Measurements from ENCODE around the gene MOGAT3.

The MOGAT3 gene

GRCh38 chr7:101168412-101169049, 32.3 kb downstream of the MOGAT3 start:
- no peak for DNase-seq
- peaks cover 60 to 96% of the 10 kb centered on the region in 2 donors for H3K4me1 Mint-ChIP-seq
- no peak for ATAC-seq (replicated peaks)
- H3K9me3 Mint-ChIP-seq: peaks cover 2 to 3% of the 10 kb centered on the region in 2 donors
- peak overlapping the region; percentile 47 for H3K27ac Mint-ChIP-seq
- peaks cover 81 to 97% of the 10 kb centered on the region in 2 donors for H3K27me3 Mint-ChIP-seq
- H3K4me3 Mint-ChIP-seq: peak overlapping the region in 1 of 2 donors; percentile 52
- H3K36me3 Mint-ChIP-seq: peaks cover 4 to 12% of the 10 kb centered on the region in 2 donors

GRCh38 chr7:101167645-101168411, 33.0 kb downstream of the MOGAT3 start:
- Mint-ChIP-seq H3K4me3 (peak overlapping the region in 1 of 2 donors; percentile 20), H3K4me1 (peaks cover 56 to 92% of the 10 kb centered on the region in 2 donors), H3K36me3 (peaks cover 4 to 12% of the 10 kb centered on the region in 2 donors), H3K27me3 (peaks cover 74 to 90% of the 10 kb centered on the region in 2 donors), H3K9me3 (peaks cover 2 to 3% of the 10 kb centered on the region in 2 donors), H3K27ac (no peak overlapping the region)
- ATAC-seq (replicated peaks) (no peak), DNase-seq (no peak)

- Mint-ChIP-seq H3K27me3 (peaks cover 72 to 82% of the 10 kb centered on the region in 2 donors), H3K4me3 (peak overlapping the region in 1 of 2 donors; percentile 14)
- no peak for DNase-seq
Observed at GRCh38 chr7:101166909-101167644, 33.8 kb downstream of the MOGAT3 start.

GRCh38 chr7:101166648-101166908, 34.3 kb downstream of the MOGAT3 start:
- H3K4me3 Mint-ChIP-seq: peak overlapping the region; percentile 84 to 94
- H3K27me3 Mint-ChIP-seq: peaks cover 67 to 77% of the 10 kb centered on the region in 2 donors
- H3K36me3 Mint-ChIP-seq: peaks cover 3 to 10% of the 10 kb centered on the region in 2 donors
- peaks cover 2 to 3% of the 10 kb centered on the region in 2 donors for H3K9me3 Mint-ChIP-seq
- ATAC-seq (replicated peaks) (no peak), DNase-seq (no peak)
- H3K27ac Mint-ChIP-seq: no peak overlapping the region
- peaks cover 53 to 89% of the 10 kb centered on the region in 2 donors for H3K4me1 Mint-ChIP-seq

More at GRCh38 chr7:101166909-101167644, 33.8 kb downstream of the MOGAT3 start:
- peaks cover 56 to 93% of the 10 kb centered on the region in 2 donors for H3K4me1 Mint-ChIP-seq
- H3K9me3 Mint-ChIP-seq: peaks cover 2 to 3% of the 10 kb centered on the region in 2 donors
- peaks cover 4 to 12% of the 10 kb centered on the region in 2 donors for H3K36me3 Mint-ChIP-seq
- ATAC-seq (replicated peaks): no peak
- H3K27ac Mint-ChIP-seq: no peak overlapping the region

GRCh38 chr7:101165958-101166647, 34.7 kb downstream of the MOGAT3 start:
- Mint-ChIP-seq H3K27ac (peak overlapping the region; percentile 98), H3K9me3 (peaks cover 2 to 3% of the 10 kb centered on the region in 2 donors), H3K27me3 (peaks cover 62 to 72% of the 10 kb centered on the region in 2 donors), H3K4me1 (peaks cover 48 to 84% of the 10 kb centered on the region in 2 donors), H3K36me3 (peaks cover 4 to 10% of the 10 kb centered on the region in 2 donors), H3K4me3 (peak overlapping the region; percentile 84 to 94)
- no peak for DNase-seq
- ATAC-seq (replicated peaks): no peak

GRCh38 chr7:101165075-101165957, 35.5 kb downstream of the MOGAT3 start, which contains the start of gene VGF:
Gene VGF, minus strand, starts transcription at chr7:101165569. Its CDS starts 726 bp downstream, at chr7:101164843.
- DNase-seq (peak; percentile 83), ATAC-seq (replicated peaks) (peak; percentile 82 to 84)
- H3K27ac Mint-ChIP-seq: peak within 1 kb of the TSS; percentile 98
- peaks cover 55 to 64% of the 10 kb centered on the region in 2 donors for H3K27me3 Mint-ChIP-seq
- H3K36me3 Mint-ChIP-seq: peaks cover 6 to 11% of the 10 kb centered on the region in 2 donors
- peaks cover 43 to 76% of the 10 kb centered on the region in 2 donors for H3K4me1 Mint-ChIP-seq
- H3K9me3 Mint-ChIP-seq: peaks cover 2 to 3% of the 10 kb centered on the region in 2 donors
- H3K4me3 Mint-ChIP-seq: peak within 1 kb of the TSS; percentile 84 to 94

- H3K4me1 Mint-ChIP-seq: peaks cover 34 to 66% of the 10 kb centered on the region in 2 donors
- H3K36me3 Mint-ChIP-seq: peaks cover 16 to 22% of the 10 kb centered on the region in 2 donors
- peaks cover 2 to 3% of the 10 kb centered on the region in 2 donors for H3K9me3 Mint-ChIP-seq
- peaks cover 44 to 54% of the 10 kb centered on the region in 2 donors for H3K27me3 Mint-ChIP-seq
- ATAC-seq (replicated peaks) (no peak), DNase-seq (no peak)
- peak overlapping the region; percentile 86 for H3K27ac Mint-ChIP-seq
- peak overlapping the region; percentile 48 to 84 for H3K4me3 Mint-ChIP-seq
Observed at GRCh38 chr7:101164071-101164840, 36.6 kb downstream of the MOGAT3 start.

- no peak for DNase-seq
- Mint-ChIP-seq H3K36me3 (peaks cover 19 to 30% of the 10 kb centered on the region in 2 donors), H3K4me1 (peaks cover 29 to 60% of the 10 kb centered on the region in 2 donors), H3K27ac (no peak overlapping the region), H3K27me3 (peaks cover 36 to 46% of the 10 kb centered on the region in 2 donors), H3K4me3 (peak overlapping the region; percentile 78 to 84), H3K9me3 (peaks cover 2 to 3% of the 10 kb centered on the region in 2 donors)
- no peak for ATAC-seq (replicated peaks)
Observed at GRCh38 chr7:101163279-101164070, 37.4 kb downstream of the MOGAT3 start.

GRCh38 chr7:101162551-101163278, 38.1 kb downstream of the MOGAT3 start:
- H3K4me3 Mint-ChIP-seq: peak overlapping the region; percentile 75 to 84
- H3K36me3 Mint-ChIP-seq: peaks cover 19 to 34% of the 10 kb centered on the region in 2 donors
- H3K4me1 Mint-ChIP-seq: peaks cover 26 to 59% of the 10 kb centered on the region in 2 donors
- H3K9me3 Mint-ChIP-seq: peaks cover 2 to 3% of the 10 kb centered on the region in 2 donors
- peak; percentile 35 to 52 for ATAC-seq (replicated peaks)
- H3K27me3 Mint-ChIP-seq: peaks cover 29 to 38% of the 10 kb centered on the region in 2 donors
- peak overlapping the region; percentile 85 for H3K27ac Mint-ChIP-seq
- no peak for DNase-seq

GRCh38 chr7:101161692-101162471, 39.0 kb downstream of the MOGAT3 start:
- H3K4me3 Mint-ChIP-seq: peak overlapping the region; percentile 75 to 84
- peaks cover 26 to 40% of the 10 kb centered on the region in 2 donors for H3K36me3 Mint-ChIP-seq
- H3K9me3 Mint-ChIP-seq: peaks cover 2 to 3% of the 10 kb centered on the region in 2 donors
- ATAC-seq (replicated peaks) (no peak), DNase-seq (no peak)
- H3K4me1 Mint-ChIP-seq: peaks cover 20 to 54% of the 10 kb centered on the region in 2 donors
- H3K27me3 Mint-ChIP-seq: peaks cover 20 to 30% of the 10 kb centered on the region in 2 donors
- no peak overlapping the region for H3K27ac Mint-ChIP-seq

Data from stimulated activated naive B cell treated with anti-CD40 and anti-IgM and Interleukin-4, amounts not matched to agents 10 μg/mL and 1 μg/mL and 100 μg/mL, for 72 hours (primary cell).